Measurements from ENCODE around the gene LIME1. TPM values are rescaled to one million over a fixed set of nuclear protein-coding genes. Genes with fewer than 3 reads are reported as not detected.

LIME1 gene
- total and polyA plus RNA-seq, 4 experiments from 2014 or later, result 162 to 324 (median 233) TPM

DNA sequence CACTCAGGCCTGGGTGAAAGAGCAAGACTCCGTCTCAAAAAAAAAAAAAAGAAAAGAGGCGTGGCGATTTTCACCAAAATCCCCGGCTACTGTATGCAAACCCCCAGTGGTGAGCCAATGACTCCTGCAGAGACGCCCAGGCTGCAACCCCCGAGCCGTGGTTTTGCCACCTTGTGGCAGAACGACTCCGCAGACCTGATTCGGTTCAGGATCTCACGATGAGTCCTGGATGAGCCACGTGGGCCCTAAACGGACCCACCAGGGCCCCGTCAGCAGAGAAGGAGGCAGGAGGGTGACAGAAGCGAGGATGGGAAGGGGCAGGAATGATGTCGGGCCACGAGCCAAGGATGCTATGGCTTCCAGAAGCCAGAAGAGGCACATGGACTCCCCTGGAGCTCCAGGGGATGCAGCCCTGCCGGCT, 45.6 kb downstream of the LIME1 start:
- intact Hi-C loops (cut with micrococcal nuclease), result loop anchor here (1.0 kb wide), 4 partner anchors 45 to 244 kb away; partner anchors contain the start of gene ARFRP1
- POLR2A ChIA-PET (ENCODE audit: partially characterized antibody), result interaction anchor here (0.7 kb wide), 1 partner anchor 72 kb away, joined by 5 read pairs; no protein-coding TSS in a partner anchor
- H3K9me3 Mint-ChIP-seq, result no peaks in the 10 kb centered on the region
- CTCF ChIA-PET (ENCODE audit: partially characterized antibody), result interaction anchor here (0.6 to 1.2 kb wide), 4 partner anchors 31 to 238 kb away, joined by 3 to 5 read pairs (median 3); no protein-coding TSS in a partner anchor
- peak; percentile 65 to 83 (median 73) for DNase-seq
- no peak overlapping the region for H3K4me3 ChIP-seq (ENCODE audit: low read length in 2 of 2)
- H3K36me3 ChIP-seq (ENCODE audit: insufficient read depth, low read length), result no peaks in the 10 kb centered on the region
- peaks cover 16 to 27% (median 17%) of the 10 kb centered on the region in 4 donors for H3K4me1 Mint-ChIP-seq
- H3K9me3 ChIP-seq (ENCODE audit: control insufficient read depth in 1 of 2, low read length in 2 of 2), result no peaks in the 10 kb centered on the region
- peak overlapping the region in 6 of 8 donors; percentile 55 to 80 (median 70) for H3K4me3 Mint-ChIP-seq
- H3K4me1 ChIP-seq (ENCODE audit: insufficient read depth, low read length), result peaks cover 14% of the 10 kb centered on the region
- H3K36me3 Mint-ChIP-seq, result no peaks in the 10 kb centered on the region
- H3K27me3 Mint-ChIP-seq, result no peaks in the 10 kb centered on the region
- no peaks in the 10 kb centered on the region for H3K27me3 ChIP-seq (ENCODE audit: insufficient read depth, low read length)
- H3K27ac ChIP-seq (ENCODE audit: low read depth, low read length), result no peak overlapping the region
- H3K27ac Mint-ChIP-seq, result peak overlapping the region; percentile 17 to 90 (median 82)

- H3K9me3 Mint-ChIP-seq, result no peaks in the 10 kb centered on the region
- POLR2A ChIA-PET (ENCODE audit: partially characterized antibody), result interaction anchor here (1.1 to 1.9 kb wide), 2 partner anchors 17 to 41 kb away, joined by 5 to 6 read pairs; no protein-coding TSS in a partner anchor
- H3K27ac ChIP-seq (ENCODE audit: low read depth, low read length), result no peak overlapping the region
These were observed 46.1 kb downstream of the LIME1 start for GRCh38 chr20:63782521-63782971.

DNA sequence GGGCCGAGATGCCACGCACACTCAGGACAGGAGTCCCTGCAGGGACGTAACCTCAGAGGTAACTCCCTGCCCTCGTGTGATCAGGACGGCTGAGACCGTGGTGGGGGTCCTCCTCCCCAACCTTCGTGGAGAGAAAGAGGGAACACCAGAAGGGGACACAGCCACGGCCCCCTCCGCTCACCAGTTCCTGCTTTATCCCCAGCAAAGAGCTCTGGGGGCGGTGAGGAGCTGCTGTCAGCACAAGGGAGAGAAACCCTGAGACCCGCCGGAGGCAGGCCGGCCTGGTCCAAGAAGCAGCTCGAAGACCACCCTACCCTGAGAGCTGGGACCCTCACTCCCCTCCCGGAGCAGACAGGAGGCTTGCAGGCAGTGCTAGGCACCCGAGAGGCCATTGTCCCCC, 47.5 kb downstream of the LIME1 start:
- no peak overlapping the region for H3K4me3 ChIP-seq (ENCODE audit: low read length in 2 of 2)
- no peaks in the 10 kb centered on the region for H3K9me3 Mint-ChIP-seq
- intact Hi-C loops (cut with micrococcal nuclease), result no loop called here
- H3K36me3 Mint-ChIP-seq, result no peaks in the 10 kb centered on the region
- peaks cover 14 to 27% (median 17%) of the 10 kb centered on the region in 4 donors for H3K4me1 Mint-ChIP-seq
- no peak for DNase-seq
- no peaks in the 10 kb centered on the region for H3K36me3 ChIP-seq (ENCODE audit: insufficient read depth, low read length)
- peaks cover 14% of the 10 kb centered on the region for H3K4me1 ChIP-seq (ENCODE audit: insufficient read depth, low read length)
- no peak overlapping the region for H3K27ac Mint-ChIP-seq
- no peak overlapping the region for H3K27ac ChIP-seq (ENCODE audit: low read depth, low read length)
- H3K9me3 ChIP-seq (ENCODE audit: control insufficient read depth in 1 of 2, low read length in 2 of 2), result no peaks in the 10 kb centered on the region
- H3K27me3 ChIP-seq (ENCODE audit: insufficient read depth, low read length), result no peaks in the 10 kb centered on the region
- H3K27me3 Mint-ChIP-seq, result no peaks in the 10 kb centered on the region
- CTCF ChIA-PET (ENCODE audit: partially characterized antibody), result interaction anchor here (0.6 to 5.7 kb wide), 13 partner anchors 9 to 338 kb away, joined by 3 to 39 read pairs (median 3); partner anchors contain the start of genes LIME1, PTK6, SLC2A4RG and TPD52L2
- H3K4me3 Mint-ChIP-seq, result no peak overlapping the region
- POLR2A ChIA-PET (ENCODE audit: partially characterized antibody), result interaction anchor here (0.8 to 1.9 kb wide), 2 partner anchors 42 to 48 kb away, joined by 4 to 6 read pairs; partner anchors contain the start of gene LIME1

More at GRCh38 chr20:63782521-63782971, 46.1 kb downstream of the LIME1 start:
- Histone ChIP-seq H3K9me3 (ENCODE audit: control insufficient read depth in 1 of 2, low read length in 2 of 2) (no peaks in the 10 kb centered on the region), H3K4me1 (ENCODE audit: insufficient read depth, low read length) (peaks cover 14% of the 10 kb centered on the region), H3K36me3 (ENCODE audit: insufficient read depth, low read length) (no peaks in the 10 kb centered on the region), H3K27me3 (ENCODE audit: insufficient read depth, low read length) (no peaks in the 10 kb centered on the region), H3K4me3 (ENCODE audit: low read length in 2 of 2) (no peak overlapping the region)
- Mint-ChIP-seq H3K27me3 (no peaks in the 10 kb centered on the region), H3K4me1 (peaks cover 16 to 27% (median 17%) of the 10 kb centered on the region in 4 donors), H3K36me3 (no peaks in the 10 kb centered on the region), H3K4me3 (peak overlapping the region in 2 of 8 donors; percentile 50 to 74), H3K27ac (peak overlapping the region in 4 of 7 donors; percentile 55 to 90 (median 86))
- intact Hi-C loops (cut with micrococcal nuclease), result loop anchor here (1.0 kb wide), 4 partner anchors 45 to 244 kb away; partner anchors contain the start of gene ARFRP1
- CTCF ChIA-PET (ENCODE audit: partially characterized antibody), result interaction anchor here (0.8 kb wide), 1 partner anchor 12 kb away, joined by 3 read pairs; no protein-coding TSS in a partner anchor
- peak in 2 of 5 donors; percentile 17 to 37 for DNase-seq

- Mint-ChIP-seq H3K9me3 (no peaks in the 10 kb centered on the region), H3K36me3 (no peaks in the 10 kb centered on the region), H3K27me3 (no peaks in the 10 kb centered on the region), H3K4me1 (peaks cover 14 to 27% (median 17%) of the 10 kb centered on the region in 4 donors), H3K27ac (peak overlapping the region in 2 of 7 donors; percentile 41 to 50), H3K4me3 (peak overlapping the region in 1 of 8 donors; percentile 21)
- Histone ChIP-seq H3K27ac (ENCODE audit: low read depth, low read length) (no peak overlapping the region), H3K4me1 (ENCODE audit: insufficient read depth, low read length) (peaks cover 14% of the 10 kb centered on the region), H3K9me3 (ENCODE audit: control insufficient read depth in 1 of 2, low read length in 2 of 2) (no peaks in the 10 kb centered on the region), H3K36me3 (ENCODE audit: insufficient read depth, low read length) (no peaks in the 10 kb centered on the region), H3K27me3 (ENCODE audit: insufficient read depth, low read length) (no peaks in the 10 kb centered on the region), H3K4me3 (ENCODE audit: low read length in 2 of 2) (no peak overlapping the region)
- POLR2A ChIA-PET (ENCODE audit: partially characterized antibody), result interaction anchor here (1.0 to 1.7 kb wide), 5 partner anchors 35 to 248 kb away, joined by 4 to 8 read pairs (median 5); partner anchors contain the start of genes ARFRP1, LIME1, PTK6 and TPD52L2
- CTCF ChIA-PET (ENCODE audit: partially characterized antibody), result interaction anchor here (0.8 to 5.7 kb wide), 25 partner anchors 8 to 357 kb away, joined by 3 to 39 read pairs (median 4); partner anchors contain the start of genes ARFRP1, LIME1, PTK6 and TPD52L2
- intact Hi-C loops (cut with micrococcal nuclease), result loop anchor here (1.0 to 2.0 kb wide), 3 partner anchors 79 to 335 kb away; no protein-coding TSS in a partner anchor
- DNase-seq, result no peak
These were observed 49.2 kb downstream of the LIME1 start for GRCh38 chr20:63785691-63786131.

GRCh38 chr20:63787302-63787701, 50.8 kb downstream of the LIME1 start:
- POLR2A ChIA-PET (ENCODE audit: partially characterized antibody), result interaction anchor here (1.7 kb wide), 1 partner anchor 249 kb away, joined by 5 read pairs; the partner anchor contains the start of gene PTK6
- CTCF ChIA-PET (ENCODE audit: partially characterized antibody), result interaction anchor here (1.0 to 5.7 kb wide), 6 partner anchors 7 to 186 kb away, joined by 3 to 39 read pairs (median 8); partner anchors contain the start of gene TPD52L2
- Histone ChIP-seq H3K4me3 (ENCODE audit: low read length in 2 of 2) (no peak overlapping the region), H3K4me1 (ENCODE audit: insufficient read depth, low read length) (peaks cover 5% of the 10 kb centered on the region), H3K9me3 (ENCODE audit: control insufficient read depth in 1 of 2, low read length in 2 of 2) (no peaks in the 10 kb centered on the region), H3K27me3 (ENCODE audit: insufficient read depth, low read length) (no peaks in the 10 kb centered on the region), H3K27ac (ENCODE audit: low read depth, low read length) (no peak overlapping the region), H3K36me3 (ENCODE audit: insufficient read depth, low read length) (no peaks in the 10 kb centered on the region)
- H3K9me3 Mint-ChIP-seq, result no peaks in the 10 kb centered on the region
- intact Hi-C loops (cut with micrococcal nuclease), result loop anchor here (2.0 kb wide), 1 partner anchor 333 kb away; no protein-coding TSS in a partner anchor
- H3K27ac Mint-ChIP-seq, result no peak overlapping the region
- H3K4me1 Mint-ChIP-seq, result peaks cover 5 to 17% (median 8%) of the 10 kb centered on the region in 4 donors
- no peaks in the 10 kb centered on the region for H3K36me3 Mint-ChIP-seq
- H3K4me3 Mint-ChIP-seq, result no peak overlapping the region
- peaks cover 0 to 2% of the 10 kb centered on the region in 2 donors for H3K27me3 Mint-ChIP-seq
- no peak for DNase-seq

DNA sequence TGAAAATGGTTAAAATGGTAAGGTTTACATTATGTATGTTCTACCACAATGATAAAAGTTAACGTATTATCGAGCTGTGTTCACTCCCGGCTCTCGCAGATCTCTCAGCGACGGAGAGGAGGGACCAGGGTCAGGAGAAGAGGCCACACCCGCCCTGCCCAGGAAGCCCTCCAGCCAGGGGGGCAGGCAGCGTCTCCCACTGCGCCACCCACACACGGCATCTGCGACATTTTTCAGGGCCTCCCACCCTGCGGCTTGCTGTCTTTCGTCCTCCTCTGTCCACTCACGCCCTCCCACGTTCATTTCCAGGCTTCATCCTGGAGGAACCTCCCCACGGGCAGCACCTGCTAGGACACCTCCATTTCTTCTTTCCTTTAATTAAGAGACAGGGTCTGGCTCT, 51.3 kb downstream of the LIME1 start:
- Histone ChIP-seq H3K27ac (ENCODE audit: low read depth, low read length) (no peak overlapping the region), H3K9me3 (ENCODE audit: control insufficient read depth in 1 of 2, low read length in 2 of 2) (no peaks in the 10 kb centered on the region), H3K4me1 (ENCODE audit: insufficient read depth, low read length) (peaks cover under 1% of the 10 kb centered on the region), H3K36me3 (ENCODE audit: insufficient read depth, low read length) (no peaks in the 10 kb centered on the region), H3K4me3 (ENCODE audit: low read length in 2 of 2) (no peak overlapping the region), H3K27me3 (ENCODE audit: insufficient read depth, low read length) (no peaks in the 10 kb centered on the region)
- Mint-ChIP-seq H3K36me3 (no peaks in the 10 kb centered on the region), H3K4me3 (no peak overlapping the region), H3K9me3 (no peaks in the 10 kb centered on the region), H3K4me1 (peaks cover 3 to 12% (median 5%) of the 10 kb centered on the region in 4 donors), H3K27ac (peak overlapping the region in 1 of 7 donors; percentile 57), H3K27me3 (peaks cover 0 to 2% of the 10 kb centered on the region in 2 donors)
- ChIA-PET POLR2A (ENCODE audit: partially characterized antibody) (no interaction called here), CTCF (ENCODE audit: partially characterized antibody) (interaction anchor here (1.0 to 5.7 kb wide), 5 partner anchors 7 to 332 kb away, joined by 3 to 39 read pairs (median 11); partner anchors contain the start of gene TPD52L2)
- intact Hi-C loops (cut with micrococcal nuclease), result loop anchor here (2.0 kb wide), 1 partner anchor 333 kb away; no protein-coding TSS in a partner anchor
- no peak for DNase-seq

Measured in CD4-positive, alpha-beta memory T cell (primary cell).